Gastrocnemius medialis (tissue), 4 donors: ENCODE measurements around the gene SOCS3. TPM values are rescaled to one million over a fixed set of nuclear protein-coding genes. Genes with fewer than 3 reads are reported as not detected.

ENCODE experiments used
- ATAC-seq, 2 donors: fragments of 150-250 bp; one replicate each; pipeline ENCODE4 v1.9.1; 2016
- DNase-seq, 2 donors: peaks; one replicate each; pipeline ENCODE4 v3.0.0-alpha.2; 2019
- H3K27ac ChIP-seq, 4 donors: fragments of 200-600 bp; sonication (generic); 1 replicate in 1 of 4; 2 replicates in 3 of 4; pipeline ENCODE4 v1.5.1; 2016 to 2018; ENCODE audit warnings: mild to moderate bottlenecking in 2 of 4, moderate library complexity in 1 of 4
- H3K27me3 ChIP-seq, 3 donors: fragments of 200-600 bp; sonication (generic) in 2 of 3; 1 replicate in 1 of 3; 2 replicates in 2 of 3; pipeline versions ENCODE4 v1.5.1 to v1.6.0; 2016 to 2019; ENCODE audit warnings: mild to moderate bottlenecking in 1 of 3, moderate library complexity in 1 of 3
- H3K36me3 ChIP-seq, 2 donors: fragments of 200-600 bp; sonication (generic) in 1 of 2; one replicate each; pipeline ENCODE4 v1.5.1; 2017 to 2018
- H3K4me1 ChIP-seq, 2 donors: fragments of 200-600 bp; sonication (generic) in 1 of 2; one replicate each; pipeline ENCODE4 v1.5.1; 2016 to 2017; ENCODE audit warnings: mild to moderate bottlenecking in 2 of 2
- H3K4me3 ChIP-seq, 4 donors: fragments of 200-600 bp; sonication (generic) in 3 of 4; 1 replicate in 1 of 4; 2 replicates in 3 of 4; pipeline ENCODE4 v1.5.1; 2016 to 2019; ENCODE audit warnings: mild to moderate bottlenecking in 2 of 4
- H3K9me3 ChIP-seq, 3 donors: fragments of 200-600 bp; sonication (generic) in 2 of 3; 1 replicate in 1 of 3; 2 replicates in 2 of 3; pipeline ENCODE4 v1.5.1; 2016 to 2019
- CTCF ChIP-seq, 5 experiments: fragments of 450-650 bp in 3 of 5; fragments of 200-600 bp in 2 of 5; sonication (generic) in 2 of 5; IDR thresholded peaks in 4 of 5; conservative IDR thresholded peaks in 1 of 5; 1 replicate in 4 of 5; 2 replicates in 1 of 5; pipeline ENCODE4 v1.5.1; 2016 to 2019; ENCODE audit warnings: antibody characterized with exemption in 5 of 5, mild to moderate bottlenecking in 3 of 5, moderate library complexity in 3 of 5
- POLR2A ChIP-seq, 2 donors: fragments of 450-650 bp; IDR thresholded peaks; one replicate each; pipeline ENCODE4 v1.6.1; 2017; ENCODE audit warnings: antibody characterized with exemption in 2 of 2, mild to moderate bottlenecking in 2 of 2, moderate library complexity in 2 of 2
- in situ Hi-C, 4 donors: fragments of 200-750 bp; cut with MboI; loops; one replicate each; pipeline versions ENCODE4 v1.15.0 to v1.8.0; 2017; ENCODE audit warnings: low sequenced_read_pairs in 4 of 4
- intact Hi-C: fragments of 100-400 bp; cut with DNase I; formaldehyde crosslinking; loops from one replicate; pipeline ENCODE4 v1.15.1; 2023; ENCODE audit warnings: low total_unique reads
- total RNA-seq, 4 donors: library from RNA; depleted of rRNA; stranded (reverse); fragments of >200 nt; gene quantifications; one replicate each; pipeline versions ENCODE4 v1.1.0 to v1.2.3, GENCODE V29; 2016

SOCS3 gene
- total RNA-seq, 4 donors from 2014 or later, result 4.5 to 44.2 (median 16.4) TPM

DNA sequence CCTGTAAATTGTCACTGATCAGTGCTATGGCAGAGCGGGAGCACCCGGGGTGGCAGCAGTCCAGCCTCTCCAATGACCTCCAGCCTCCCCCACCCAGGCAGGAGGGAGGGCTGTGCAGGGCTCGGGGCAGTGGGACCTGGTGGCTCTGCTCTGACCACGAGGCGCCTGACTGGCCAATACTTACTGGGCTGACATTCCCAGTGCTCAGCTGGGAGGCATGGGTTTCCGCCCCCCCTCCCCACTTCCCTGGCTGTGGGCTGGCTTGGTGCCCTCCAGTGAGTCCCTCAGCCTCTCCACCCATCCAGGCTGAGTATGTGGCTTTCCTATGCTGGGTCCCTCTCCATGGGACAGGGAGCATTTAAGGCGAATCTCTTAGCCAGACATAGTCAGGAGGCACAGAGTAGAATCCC, 2.7 kb downstream of the SOCS3 start:
- peak overlapping the region in 3 of 4 donors; percentile 60 to 76 (median 63) for H3K4me3 ChIP-seq
- DNase-seq, result peak in 1 of 2 donors; percentile 56
- TF ChIP-seq CTCF (IDR thresholded peaks at IDR 0.05 in 4 of 5, conservative IDR thresholded peaks at IDR 0.05 in 1 of 5), result no peak
- peak; percentile 9 to 42 for TF ChIP-seq POLR2A (IDR thresholded peaks at IDR 0.05)
- H3K27ac ChIP-seq, result peak overlapping the region; percentile 66 to 94 (median 88)
- no peaks in the 10 kb centered on the region for H3K36me3 ChIP-seq
- ATAC-seq, result no peak
- no peaks in the 10 kb centered on the region for H3K27me3 ChIP-seq
- H3K9me3 ChIP-seq, result no peaks in the 10 kb centered on the region
- in situ Hi-C loops, result no loop called here
- peaks cover 35 to 51% of the 10 kb centered on the region in 2 donors for H3K4me1 ChIP-seq
- intact Hi-C loops, result no loop called here

DNA sequence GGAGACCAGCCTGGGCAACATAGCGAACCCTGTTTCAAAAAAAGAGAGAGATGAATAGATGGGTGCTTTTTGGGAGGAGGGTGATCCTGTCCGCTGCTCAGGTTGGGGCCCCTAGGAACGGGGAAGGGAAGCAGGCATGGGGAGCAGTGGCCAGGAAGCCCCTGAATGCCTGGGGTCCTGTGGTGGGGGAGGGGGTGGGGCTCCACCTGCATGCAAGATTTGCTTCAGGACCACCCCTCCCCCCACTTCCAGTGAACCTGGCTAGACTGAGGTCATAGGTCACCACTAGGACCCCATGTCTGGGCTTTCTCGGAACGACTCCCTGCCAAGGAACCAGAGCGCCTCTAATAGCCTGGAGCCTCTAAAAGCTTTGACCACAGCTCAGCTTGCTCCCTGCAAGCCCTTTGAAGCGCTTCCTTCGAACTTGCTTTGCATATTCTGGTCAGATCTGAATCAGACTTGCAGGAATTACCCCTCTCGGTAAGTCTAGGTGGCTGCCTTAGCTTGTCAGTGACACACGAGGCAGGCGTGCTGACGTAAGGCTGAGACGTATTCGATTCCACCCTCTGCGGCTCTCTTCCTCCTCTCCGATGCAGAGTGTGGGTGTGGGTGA, 3.7 kb downstream of the SOCS3 start:
- Histone ChIP-seq H3K27ac (peak overlapping the region; percentile 66 to 94 (median 88)), H3K4me1 (peaks cover 45 to 61% of the 10 kb centered on the region in 2 donors), H3K27me3 (no peaks in the 10 kb centered on the region), H3K9me3 (no peaks in the 10 kb centered on the region), H3K4me3 (no peak overlapping the region), H3K36me3 (no peaks in the 10 kb centered on the region)
- no peak for ATAC-seq
- DNase-seq, result peak in 1 of 2 donors; percentile 63
- no peak for TF ChIP-seq CTCF (IDR thresholded peaks at IDR 0.05 in 4 of 5, conservative IDR thresholded peaks at IDR 0.05 in 1 of 5)
- peak in 1 of 2 donors; percentile 13 for TF ChIP-seq POLR2A (IDR thresholded peaks at IDR 0.05)
- in situ Hi-C loops (no loop called here), intact Hi-C loops (no loop called here)

- Histone ChIP-seq H3K27me3 (no peaks in the 10 kb centered on the region), H3K27ac (peak overlapping the region; percentile 66 to 94 (median 88)), H3K36me3 (no peaks in the 10 kb centered on the region), H3K9me3 (no peaks in the 10 kb centered on the region), H3K4me3 (no peak overlapping the region), H3K4me1 (peaks cover 47 to 60% of the 10 kb centered on the region in 2 donors)
- ATAC-seq (no peak), DNase-seq (no peak)
- intact Hi-C loops, result no loop called here
- TF ChIP-seq CTCF (IDR thresholded peaks at IDR 0.05 in 4 of 5, conservative IDR thresholded peaks at IDR 0.05 in 1 of 5) (no peak), POLR2A (IDR thresholded peaks at IDR 0.05) (no peak)
- in situ Hi-C loops, result no loop called here
Measured at GRCh38 chr17:78355701-78356100, 4.2 kb downstream of the SOCS3 start.

DNA sequence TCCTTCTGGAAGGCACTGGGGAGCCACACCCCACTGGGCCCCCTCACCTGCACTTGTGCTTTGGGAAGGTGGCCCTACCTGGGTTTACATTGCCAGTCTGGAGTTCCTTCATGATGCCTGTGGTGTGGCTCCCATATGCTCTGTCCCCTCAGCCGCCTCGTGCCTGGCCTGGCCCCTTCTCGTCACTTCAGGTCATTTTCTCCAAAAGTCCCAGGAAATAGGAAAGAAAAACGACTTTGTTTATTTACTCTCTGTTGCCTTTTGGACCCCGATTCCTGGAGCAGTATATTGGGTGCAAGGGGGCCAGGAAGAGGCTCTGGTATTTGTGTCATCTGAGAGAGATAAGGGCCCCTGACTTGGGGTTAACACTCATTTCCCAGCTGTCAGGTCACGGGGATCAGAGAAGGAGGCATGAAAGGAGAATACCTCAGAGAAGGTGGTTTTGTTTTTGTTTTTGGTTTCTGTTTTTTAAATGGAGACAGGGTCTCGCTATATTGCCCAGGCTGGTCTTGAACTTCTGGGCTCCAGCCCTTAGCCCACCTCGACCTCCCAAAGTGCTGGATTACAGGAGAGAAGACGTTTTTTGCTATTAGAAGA, 4.7 kb downstream of the SOCS3 start:
- in situ Hi-C loops, result no loop called here

More for the DNA sequence above, 4.7 kb downstream of the SOCS3 start:
- ATAC-seq, result no peak
- Histone ChIP-seq H3K9me3 (no peaks in the 10 kb centered on the region), H3K27ac (peak overlapping the region in 3 of 4 donors; percentile 87 to 94 (median 88)), H3K4me1 (peaks cover 48 to 60% of the 10 kb centered on the region in 2 donors), H3K36me3 (no peaks in the 10 kb centered on the region), H3K27me3 (no peaks in the 10 kb centered on the region), H3K4me3 (no peak overlapping the region)
- intact Hi-C loops, result no loop called here
- DNase-seq, result no peak
- TF ChIP-seq CTCF (IDR thresholded peaks at IDR 0.05 in 4 of 5, conservative IDR thresholded peaks at IDR 0.05 in 1 of 5) (no peak), POLR2A (IDR thresholded peaks at IDR 0.05) (no peak)
